Fibroblast of mammary gland (primary cell): ENCODE data around the gene PIP5K1C.
A peak's percentile ranks its signal among the peaks of the same experiment; 100 is the strongest.

ENCODE experiments used
- DNase-seq: peaks from one replicate; pipeline ENCODE4 v3.0.0-alpha.2; 2010; ENCODE audit warnings: low read depth
- H3K4me3 ChIP-seq: 2 replicates; pipeline ENCODE4 v1.5.1; 2011; ENCODE audit warnings: low read depth, mild to moderate bottlenecking, low read length, moderate library complexity; ENCODE audit not compliant: control insufficient read depth
- CTCF ChIP-seq: conservative IDR thresholded peaks from 2 replicates; pipeline ENCODE4 v1.5.1; 2011; ENCODE audit warnings: low read depth, low read length, inconsistent platforms; ENCODE audit not compliant: control insufficient read depth, insufficient read depth

PIP5K1C gene

GRCh38 chr19:3700242-3701032, at the start of gene PIP5K1C:
PIP5K1C (minus strand) TSS chr19:3700468; CDS start chr19:3700390, 78 bp downstream.
- DNase-seq: peak; percentile 74
- peak within 1 kb of the TSS; percentile 70 for H3K4me3 ChIP-seq
- peak; percentile 60 for TF ChIP-seq CTCF

DNA sequence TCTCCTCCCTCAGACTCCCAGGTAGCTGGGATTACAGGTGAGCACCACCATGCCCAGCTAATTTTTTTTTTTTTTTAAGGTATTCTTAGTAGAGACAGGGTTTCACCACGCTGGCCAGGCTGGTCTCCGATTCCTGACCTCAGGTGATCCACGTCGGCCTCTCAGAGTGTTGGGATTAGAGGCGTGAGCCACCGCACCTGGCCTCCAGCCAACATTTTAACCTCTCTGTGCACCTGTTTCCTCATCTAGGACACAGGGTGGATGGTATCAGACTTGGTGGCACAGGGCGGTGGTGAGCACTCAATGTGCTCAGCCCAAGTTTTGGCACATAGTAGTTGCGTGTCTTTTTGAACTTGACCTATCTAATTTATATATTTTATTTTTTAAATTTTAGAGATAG, 48.7 kb upstream of the PIP5K1C start:
- TF ChIP-seq CTCF: no peak
- no peak overlapping the region for H3K4me3 ChIP-seq
- no peak for DNase-seq

- H3K4me3 ChIP-seq: no peak overlapping the region
- no peak for TF ChIP-seq CTCF
- no peak for DNase-seq
Measured at GRCh38 chr19:3746371-3747056, 46.2 kb upstream of the PIP5K1C start.

- H3K4me3 ChIP-seq: no peak overlapping the region
- no peak for DNase-seq
- no peak for TF ChIP-seq CTCF
Measured at GRCh38 chr19:3745363-3746045, 45.2 kb upstream of the PIP5K1C start.

DNA sequence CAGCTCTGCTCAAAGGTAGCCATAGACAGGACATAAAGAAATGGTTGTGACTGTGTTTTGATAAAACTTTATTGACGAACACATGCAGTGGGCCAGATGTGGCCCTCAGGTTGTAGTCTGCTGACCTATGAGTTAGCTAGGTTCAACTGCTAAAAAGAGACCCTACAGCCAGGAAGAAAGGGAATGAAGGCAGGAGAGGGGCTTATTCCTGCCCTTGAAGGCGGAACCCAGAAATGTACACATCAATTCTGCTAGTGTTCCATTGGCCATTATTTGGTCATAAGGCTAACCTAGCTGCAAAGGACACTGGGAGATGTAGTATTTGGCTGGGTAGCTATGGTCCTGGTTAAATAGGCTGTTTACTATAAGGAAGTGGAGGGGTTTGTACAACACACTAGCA, 43.2 kb upstream of the PIP5K1C start:
- peak; percentile 18 for DNase-seq
- no peak overlapping the region for H3K4me3 ChIP-seq
- TF ChIP-seq CTCF: no peak

GRCh38 chr19:3740431-3740830, 40.2 kb upstream of the PIP5K1C start:
- no peak for DNase-seq
- no peak overlapping the region for H3K4me3 ChIP-seq
- TF ChIP-seq CTCF: no peak
